ENCODE measurements around the gene ARHGAP22. TPM values are rescaled to one million over a fixed set of nuclear protein-coding genes. Genes with fewer than 3 reads are reported as not detected.

ARHGAP22 gene
- total and polyA plus RNA-seq, 5 donors: 1.4 to 6.5 (median 5.1) TPM

DNA sequence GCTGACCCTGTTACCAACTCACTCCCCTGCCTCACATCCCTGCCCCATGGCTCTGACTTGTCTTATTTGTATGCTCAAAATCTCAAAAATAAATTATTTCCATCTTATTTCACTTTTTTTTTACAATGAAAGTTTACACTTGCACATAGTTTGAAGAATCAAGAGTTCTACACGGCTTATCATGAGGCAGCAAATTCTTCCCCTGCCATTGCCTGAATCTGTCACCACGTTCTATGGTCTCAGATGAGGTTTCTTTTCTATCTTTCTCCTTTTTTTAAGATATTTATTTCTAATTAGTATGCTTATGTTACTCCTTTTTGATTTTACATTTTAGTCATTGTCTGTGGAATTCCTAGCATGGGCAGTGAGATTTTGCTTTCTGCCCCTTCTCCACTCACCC is 28.4 kb downstream of the ARHGAP22 start:
- 55% methylated on average over 2 of the region's 2 CpGs for WGBS
- ATAC-seq (no peak), DNase-seq (no peak)
- Histone ChIP-seq H3K4me1 (ENCODE audit: control insufficient read depth, insufficient read depth, low read length) (peaks cover 4% of the 10 kb centered on the region), H3K27ac (ENCODE audit: low read length) (no peak overlapping the region), H3K27me3 (ENCODE audit: control insufficient read depth, insufficient read depth) (no peaks in the 10 kb centered on the region), H3K9me3 (ENCODE audit: control insufficient read depth, low read length) (no peaks in the 10 kb centered on the region), H3K4me3 (ENCODE audit: low read length) (no peak overlapping the region)
- intact Hi-C loops (cut with DNase I): no loop called here

DNA sequence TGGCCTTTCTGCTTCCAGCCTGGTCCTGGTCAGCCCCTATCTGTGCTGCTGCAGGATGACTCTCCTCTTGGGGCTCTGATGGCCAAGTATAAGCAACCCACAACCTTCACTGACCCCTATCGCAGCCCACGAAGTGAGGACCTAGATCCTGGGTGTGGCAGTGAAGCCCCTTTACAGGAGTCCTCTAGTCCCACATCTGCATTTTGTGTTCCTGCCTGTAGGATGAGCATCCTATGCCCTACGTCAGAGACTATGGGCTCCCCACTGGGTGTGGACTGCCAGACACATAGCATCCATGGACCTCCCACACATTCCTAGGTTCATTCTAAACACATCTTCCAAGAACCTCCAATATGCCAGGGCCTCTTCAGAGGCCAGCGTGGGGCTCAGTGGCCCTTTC is 29.0 kb downstream of the ARHGAP22 start:
- 95% methylated on average over 4 of the region's 4 CpGs for WGBS
- H3K27ac ChIP-seq (ENCODE audit: low read length): no peak overlapping the region

DNA sequence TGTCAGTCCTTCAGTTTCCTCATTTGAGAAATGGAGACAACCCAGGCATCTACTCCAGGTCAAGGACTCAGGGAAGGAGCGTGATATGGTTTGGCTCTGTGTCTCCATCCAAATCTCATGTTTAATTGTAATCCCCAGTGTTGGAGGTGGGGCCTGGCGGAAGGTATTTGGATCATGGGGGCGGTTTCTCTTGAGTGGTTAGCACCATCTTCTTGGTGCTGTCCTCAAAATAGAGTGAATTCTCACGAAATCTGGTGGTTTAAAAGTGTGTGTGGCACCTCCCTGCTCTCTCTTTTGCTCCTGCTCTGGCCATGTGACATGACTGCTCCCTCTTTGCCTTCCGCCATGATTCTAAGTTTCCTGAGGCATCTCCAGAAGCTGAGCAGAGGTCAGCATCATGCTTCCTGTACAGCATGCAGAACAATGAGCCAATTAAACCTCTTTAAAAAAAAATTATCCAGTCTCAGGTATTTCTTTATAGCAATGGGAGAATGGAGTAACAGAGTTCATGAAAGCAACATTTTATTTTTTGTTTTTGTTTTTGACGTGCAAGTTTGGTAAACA is 30.0 kb downstream of the ARHGAP22 start:
- WGBS: 83% methylated on average over 6 of the region's 6 CpGs
- Histone ChIP-seq H3K27me3 (ENCODE audit: control insufficient read depth, insufficient read depth) (no peaks in the 10 kb centered on the region), H3K4me1 (ENCODE audit: control insufficient read depth, insufficient read depth, low read length) (peaks cover 4% of the 10 kb centered on the region), H3K27ac (ENCODE audit: low read length) (no peak overlapping the region), H3K9me3 (ENCODE audit: control insufficient read depth, low read length) (no peaks in the 10 kb centered on the region), H3K4me3 (ENCODE audit: low read length) (no peak overlapping the region)
- DNase-seq (no peak), ATAC-seq (no peak)
- intact Hi-C loops (cut with DNase I): no loop called here

More for the DNA sequence above, 29.0 kb downstream of the ARHGAP22 start:
- DNase-seq (no peak), ATAC-seq (no peak)
- intact Hi-C loops (cut with DNase I): no loop called here
- Histone ChIP-seq H3K4me3 (ENCODE audit: low read length) (no peak overlapping the region), H3K9me3 (ENCODE audit: control insufficient read depth, low read length) (no peaks in the 10 kb centered on the region), H3K4me1 (ENCODE audit: control insufficient read depth, insufficient read depth, low read length) (peaks cover 4% of the 10 kb centered on the region), H3K27me3 (ENCODE audit: control insufficient read depth, insufficient read depth) (no peaks in the 10 kb centered on the region)

DNA sequence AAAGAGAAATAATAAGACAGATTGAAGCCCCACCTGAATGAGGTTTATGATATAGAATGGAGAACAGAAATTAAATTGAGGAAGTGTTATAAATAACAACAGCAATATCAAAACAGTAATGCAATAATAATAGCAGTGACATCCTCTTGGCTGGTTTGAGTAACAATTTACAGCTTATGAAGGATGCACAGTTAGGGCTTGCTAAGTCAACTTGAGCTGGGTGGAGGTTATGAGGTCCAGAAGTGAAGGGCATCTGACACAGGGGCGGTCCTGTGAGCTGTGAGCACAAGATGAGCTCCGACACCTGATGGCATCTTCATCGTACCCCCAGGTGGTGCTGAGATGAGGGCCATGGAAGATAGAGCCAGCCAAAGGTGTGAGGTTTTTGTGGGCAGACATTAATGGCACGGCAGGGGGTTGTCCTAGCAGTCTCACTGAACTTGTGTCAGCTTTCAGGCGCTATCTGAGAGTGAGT is 30.5 kb downstream of the ARHGAP22 start:
- WGBS: 85% methylated on average over 5 of the region's 5 CpGs
- Histone ChIP-seq H3K4me3 (ENCODE audit: low read length) (no peak overlapping the region), H3K27ac (ENCODE audit: low read length) (no peak overlapping the region), H3K4me1 (ENCODE audit: control insufficient read depth, insufficient read depth, low read length) (peaks cover 1% of the 10 kb centered on the region), H3K27me3 (ENCODE audit: control insufficient read depth, insufficient read depth) (no peaks in the 10 kb centered on the region), H3K9me3 (ENCODE audit: control insufficient read depth, low read length) (no peaks in the 10 kb centered on the region)
- intact Hi-C loops (cut with DNase I): no loop called here
- no peak for ATAC-seq
- no peak for DNase-seq

DNA sequence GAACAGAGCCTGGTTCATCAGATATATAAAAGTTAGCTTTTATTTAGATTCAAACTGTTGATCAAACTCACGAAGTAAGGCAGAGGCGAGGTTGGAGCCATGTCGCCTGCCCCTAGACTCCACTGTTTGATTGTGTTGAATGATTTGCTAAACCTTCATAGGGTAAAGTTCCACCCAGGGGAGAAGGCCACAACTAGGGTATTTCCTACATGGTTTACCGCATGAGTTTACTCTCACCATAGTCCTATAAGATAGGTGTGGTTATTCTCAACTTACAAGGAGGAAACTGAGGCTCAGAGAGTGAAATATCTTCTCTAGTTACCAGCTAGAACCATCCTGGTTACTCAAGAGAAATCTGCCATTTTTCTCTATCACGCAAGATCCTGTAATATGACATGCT is 31.8 kb downstream of the ARHGAP22 start:
- Histone ChIP-seq H3K4me1 (ENCODE audit: control insufficient read depth, insufficient read depth, low read length) (no peaks in the 10 kb centered on the region), H3K27ac (ENCODE audit: low read length) (no peak overlapping the region), H3K9me3 (ENCODE audit: control insufficient read depth, low read length) (no peaks in the 10 kb centered on the region), H3K27me3 (ENCODE audit: control insufficient read depth, insufficient read depth) (no peaks in the 10 kb centered on the region), H3K4me3 (ENCODE audit: low read length) (no peak overlapping the region)
- ATAC-seq (no peak), DNase-seq (no peak)
- intact Hi-C loops (cut with DNase I): no loop called here
- 98% methylated on average over 5 of the region's 5 CpGs for WGBS

DNA sequence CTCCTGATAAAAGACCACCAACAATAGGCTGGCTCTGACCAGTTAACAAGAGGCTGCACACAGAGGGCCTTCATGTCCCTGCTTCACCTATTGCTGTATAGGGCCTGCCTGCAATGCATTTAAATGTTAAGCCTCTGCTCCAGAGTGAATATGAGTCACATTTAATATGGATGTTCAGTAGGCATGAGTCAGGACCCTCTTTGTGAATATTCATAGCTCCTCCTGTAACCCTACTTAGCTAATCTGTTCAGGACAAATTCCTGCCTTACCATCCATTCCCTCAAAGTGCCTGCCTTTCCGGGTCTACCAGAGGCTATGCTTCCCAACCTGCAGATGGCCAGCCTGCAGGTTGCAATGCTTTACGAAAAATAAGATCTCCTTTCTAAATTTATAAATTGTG is 32.5 kb downstream of the ARHGAP22 start:
- intact Hi-C loops (cut with DNase I): no loop called here
- H3K27ac ChIP-seq (ENCODE audit: low read length): no peak overlapping the region
- DNase-seq (no peak), ATAC-seq (no peak)
- H3K9me3 ChIP-seq (ENCODE audit: control insufficient read depth, low read length): no peaks in the 10 kb centered on the region
- 95% methylated on average over 2 of the region's 2 CpGs for WGBS
- no peaks in the 10 kb centered on the region for H3K4me1 ChIP-seq (ENCODE audit: control insufficient read depth, insufficient read depth, low read length)
- no peak overlapping the region for H3K4me3 ChIP-seq (ENCODE audit: low read length)
- no peaks in the 10 kb centered on the region for H3K27me3 ChIP-seq (ENCODE audit: control insufficient read depth, insufficient read depth)

DNA sequence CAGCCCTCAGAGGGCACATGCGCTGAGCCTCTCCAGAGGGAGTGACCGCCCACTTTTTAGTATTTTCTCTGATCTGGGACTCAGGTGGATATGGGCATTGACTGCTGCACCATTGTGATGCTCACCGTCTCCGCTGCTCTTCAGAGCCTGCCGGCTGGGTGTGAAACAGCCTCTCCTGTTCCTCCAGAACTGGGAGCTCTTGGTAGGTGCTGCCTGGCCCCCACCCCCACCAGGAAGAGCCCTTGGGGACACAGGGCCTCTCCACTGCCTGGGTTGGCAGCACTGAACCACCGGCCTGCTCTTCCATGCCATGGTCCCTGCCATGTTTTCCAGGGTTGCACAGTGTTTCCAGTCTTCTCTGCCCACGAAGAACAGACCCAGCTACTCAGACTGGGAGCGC is 36.3 kb downstream of the ARHGAP22 start:
- ATAC-seq: peak in 1 of 2 donors; percentile 14
- no peak for DNase-seq
- H3K4me1 ChIP-seq (ENCODE audit: control insufficient read depth, insufficient read depth, low read length): no peaks in the 10 kb centered on the region
- no peaks in the 10 kb centered on the region for H3K27me3 ChIP-seq (ENCODE audit: control insufficient read depth, insufficient read depth)
- no peaks in the 10 kb centered on the region for H3K9me3 ChIP-seq (ENCODE audit: control insufficient read depth, low read length)
- no peak overlapping the region for H3K4me3 ChIP-seq (ENCODE audit: low read length)
- no peak overlapping the region for H3K27ac ChIP-seq (ENCODE audit: low read length)
- intact Hi-C loops (cut with DNase I): no loop called here
- WGBS: 92% methylated on average over 8 of the region's 8 CpGs

DNA sequence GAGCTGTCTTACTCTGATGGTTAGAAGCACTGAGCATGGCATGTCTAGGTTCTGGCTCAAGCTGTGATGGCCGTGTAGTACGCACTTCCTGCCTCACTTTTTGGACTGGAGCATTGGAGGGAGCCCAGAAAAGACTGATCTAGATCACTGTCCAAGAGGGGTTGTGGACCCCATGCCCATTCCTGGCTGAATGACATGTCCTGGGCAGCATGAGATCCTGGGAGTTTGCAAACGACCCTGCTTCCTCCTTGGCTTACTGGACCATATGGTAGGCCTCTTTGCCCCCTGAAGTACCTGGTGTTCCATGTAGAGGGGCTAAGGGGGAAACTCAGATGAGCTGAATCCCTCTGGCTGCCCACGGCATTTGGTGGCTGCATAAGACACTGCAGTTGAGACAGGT is 36.7 kb downstream of the ARHGAP22 start:
- intact Hi-C loops (cut with DNase I): no loop called here
- H3K27me3 ChIP-seq (ENCODE audit: control insufficient read depth, insufficient read depth): no peaks in the 10 kb centered on the region
- no peak overlapping the region for H3K27ac ChIP-seq (ENCODE audit: low read length)
- ATAC-seq (no peak), DNase-seq (no peak)
- no peaks in the 10 kb centered on the region for H3K4me1 ChIP-seq (ENCODE audit: control insufficient read depth, insufficient read depth, low read length)
- no peaks in the 10 kb centered on the region for H3K9me3 ChIP-seq (ENCODE audit: control insufficient read depth, low read length)
- WGBS: 81% methylated on average over 4 of the region's 4 CpGs
- no peak overlapping the region for H3K4me3 ChIP-seq (ENCODE audit: low read length)

DNA sequence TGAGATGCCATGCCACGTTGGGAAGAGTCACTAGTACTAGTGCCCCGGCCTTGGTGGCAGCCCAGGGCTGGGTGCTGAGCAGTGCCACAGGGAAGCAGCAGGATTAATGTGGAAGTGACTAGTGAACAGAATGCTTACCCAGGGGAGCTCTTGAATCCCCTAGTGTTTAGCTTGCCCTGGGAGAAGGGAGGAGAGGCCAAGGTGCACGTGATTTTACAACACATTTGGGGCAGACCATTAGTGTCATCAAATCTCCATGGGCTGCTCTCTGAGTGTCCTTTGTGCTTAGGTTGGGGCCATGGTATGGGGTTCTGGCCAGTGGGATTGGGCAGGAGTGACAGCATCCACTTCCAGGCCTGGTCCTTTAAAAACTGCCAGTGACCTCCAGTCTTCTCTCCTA is 37.5 kb downstream of the ARHGAP22 start:
- H3K9me3 ChIP-seq (ENCODE audit: control insufficient read depth, low read length): no peaks in the 10 kb centered on the region
- H3K4me3 ChIP-seq (ENCODE audit: low read length): no peak overlapping the region
- H3K27ac ChIP-seq (ENCODE audit: low read length): no peak overlapping the region
- intact Hi-C loops (cut with DNase I): no loop called here
- WGBS: 84% methylated on average over 3 of the region's 3 CpGs
- no peak for ATAC-seq
- H3K27me3 ChIP-seq (ENCODE audit: control insufficient read depth, insufficient read depth): no peaks in the 10 kb centered on the region
- H3K4me1 ChIP-seq (ENCODE audit: control insufficient read depth, insufficient read depth, low read length): no peaks in the 10 kb centered on the region
- no peak for DNase-seq

DNA sequence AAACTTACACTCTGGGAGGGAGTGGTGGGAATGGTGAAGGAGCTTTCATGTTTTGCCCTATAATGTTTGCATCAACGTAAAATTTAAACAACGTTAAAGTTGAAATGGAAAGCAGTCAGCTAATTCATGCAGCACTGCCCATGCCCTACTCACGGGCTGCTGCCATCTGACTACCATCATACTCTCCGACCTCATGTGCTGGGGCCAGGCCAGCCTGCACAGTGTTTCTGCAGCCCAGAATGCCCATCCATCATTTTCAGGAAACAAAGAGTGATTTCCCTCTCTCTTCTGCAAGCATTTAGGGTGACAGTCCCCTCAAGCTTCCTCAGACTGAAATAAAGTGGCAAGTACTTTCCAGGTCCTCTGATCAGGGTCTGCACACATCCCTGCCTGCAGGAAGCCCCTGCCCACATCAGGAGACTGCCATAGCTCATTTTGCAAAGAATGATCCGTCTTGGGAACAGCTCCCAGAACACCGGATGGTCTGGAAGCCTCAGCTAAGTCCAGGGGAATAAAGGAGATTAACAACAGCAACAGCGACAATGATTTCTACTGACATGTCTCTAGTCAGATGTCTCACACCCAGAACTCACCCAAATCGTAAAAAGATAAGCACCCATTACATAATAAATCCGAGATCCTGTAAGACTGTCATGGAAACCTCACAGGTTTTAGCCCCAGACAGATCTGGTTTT is 40.3 kb downstream of the ARHGAP22 start:
- intact Hi-C loops (cut with DNase I): no loop called here
- Histone ChIP-seq H3K27ac (ENCODE audit: low read length) (no peak overlapping the region), H3K4me3 (ENCODE audit: low read length) (no peak overlapping the region), H3K27me3 (ENCODE audit: control insufficient read depth, insufficient read depth) (no peaks in the 10 kb centered on the region), H3K9me3 (ENCODE audit: control insufficient read depth, low read length) (no peaks in the 10 kb centered on the region), H3K4me1 (ENCODE audit: control insufficient read depth, insufficient read depth, low read length) (no peaks in the 10 kb centered on the region)
- ATAC-seq: no peak
- 51% methylated on average over 9 of the region's 9 CpGs for WGBS
- DNase-seq: no peak

DNA sequence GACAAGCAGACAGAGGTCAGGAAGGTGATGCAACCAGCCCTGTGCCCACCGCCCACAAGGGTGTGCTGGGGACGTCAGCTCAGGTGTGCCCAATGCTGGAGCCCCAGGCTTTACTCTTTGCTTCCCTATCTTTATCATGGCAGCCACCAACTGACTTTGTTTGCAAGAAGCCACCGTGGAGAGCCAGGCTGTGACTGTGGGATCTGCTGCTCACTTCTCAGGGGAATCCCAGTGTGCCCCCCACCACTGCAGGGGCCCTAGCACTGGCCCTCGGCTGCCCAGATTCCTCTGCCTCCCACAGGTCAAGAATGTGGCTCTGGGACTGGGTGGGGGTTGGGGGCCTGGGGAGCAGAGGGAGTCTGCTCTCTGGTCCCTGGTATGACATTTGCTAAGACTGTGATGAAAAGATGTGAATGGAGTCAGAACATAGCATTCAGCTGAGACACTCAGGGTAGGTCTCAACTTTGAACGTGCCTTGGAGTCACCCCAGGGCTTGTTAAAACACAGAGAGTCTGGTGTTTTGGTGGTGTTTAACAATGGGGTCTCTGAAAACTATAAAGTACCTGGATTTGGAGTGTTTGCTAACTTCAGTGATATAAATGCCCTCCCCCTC is 47.3 kb downstream of the ARHGAP22 start:
- Histone ChIP-seq H3K4me1 (ENCODE audit: control insufficient read depth, insufficient read depth, low read length) (no peaks in the 10 kb centered on the region), H3K4me3 (ENCODE audit: low read length) (no peak overlapping the region), H3K27ac (ENCODE audit: low read length) (no peak overlapping the region), H3K27me3 (ENCODE audit: control insufficient read depth, insufficient read depth) (no peaks in the 10 kb centered on the region), H3K9me3 (ENCODE audit: control insufficient read depth, low read length) (no peaks in the 10 kb centered on the region)
- ATAC-seq (no peak), DNase-seq (no peak)
- intact Hi-C loops (cut with DNase I): loop anchor here in 1 of 4 donors (10.0 kb wide), 1 partner anchor 607 kb away; no protein-coding TSS in a partner anchor
- 77% methylated on average over 5 of the region's 5 CpGs for WGBS
